Transverse colon (tissue), 4 donors: Measurements from ENCODE around the gene CAPN15. TPM values are rescaled to one million over a fixed set of nuclear protein-coding genes. Genes with fewer than 3 reads are reported as not detected.

ENCODE experiments used
- DNase-seq: peaks from one replicate; pipeline ENCODE4 v3.0.0-alpha.2; 2019
- H3K27ac ChIP-seq, 4 donors: fragments of 200-600 bp; sonication (generic); 2 replicates each; pipeline ENCODE4 v1.5.1; 2016 to 2018; ENCODE audit warnings: inconsistent platforms in 4 of 4
- H3K27me3 ChIP-seq: fragments of 200-600 bp; sonication (generic); 2 replicates; pipeline ENCODE4 v1.5.1; 2017; ENCODE audit warnings: inconsistent platforms
- H3K36me3 ChIP-seq, 4 donors: fragments of 200-600 bp; sonication (generic); 2 replicates each; pipeline ENCODE4 v1.5.1; 2017 to 2019; ENCODE audit warnings: inconsistent platforms in 4 of 4
- H3K4me1 ChIP-seq, 4 donors: fragments of 200-600 bp; sonication (generic); 2 replicates each; pipeline ENCODE4 v1.5.1; 2017 to 2020; ENCODE audit warnings: inconsistent platforms in 4 of 4
- H3K4me3 ChIP-seq, 4 donors: fragments of 200-600 bp; sonication (generic); 1 replicate in 1 of 4; 2 replicates in 3 of 4; pipeline versions ENCODE4 v1.5.1 to v1.6.1; 2017 to 2019; ENCODE audit warnings: inconsistent platforms in 4 of 4
- H3K9me3 ChIP-seq, 2 donors: fragments of 200-600 bp; sonication (generic); 2 replicates each; pipeline ENCODE4 v1.5.1; 2017 to 2019; ENCODE audit warnings: inconsistent platforms in 2 of 2
- EP300 ChIP-seq: sonication (generic); formaldehyde crosslinking; IDR thresholded peaks from one replicate; pipeline ENCODE4 v1.6.1; 2017; ENCODE audit warnings: antibody characterized with exemption, low read depth
- POLR2A ChIP-seq: fragments of 450-650 bp; IDR thresholded peaks from one replicate; pipeline ENCODE4 v1.6.1; 2016; ENCODE audit warnings: antibody characterized with exemption, mild to moderate bottlenecking, moderate library complexity
- POLR2AphosphoS5 ChIP-seq, 3 donors: sonication (generic); formaldehyde crosslinking; IDR thresholded peaks; one replicate each; pipeline ENCODE4 v1.6.1; 2016; ENCODE audit warnings: antibody characterized with exemption in 3 of 3
- WGBS, 2 donors: methylation state at CpG; one replicate each; pipeline ENCODE4 v1.1.5; 2018; ENCODE audit warnings: low coverage in 1 of 2; 5-methylcytosine and 5-hydroxymethylcytosine counted together
- in situ Hi-C, 4 donors: fragments of 200-750 bp; cut with MboI; loops; one replicate each; pipeline versions ENCODE4 v1.15.0 to v1.15.1; 2017; ENCODE audit warnings: low sequenced_read_pairs in 3 of 4, low pct_ligation_motif_present in 1 of 4, low pct_unique_long_range_greater_than_20kb in 1 of 4
- intact Hi-C: fragments of 100-400 bp; cut with DNase I; formaldehyde crosslinking; loops from one replicate; pipeline ENCODE4 v1.15.1; 2023; ENCODE audit warnings: low total_unique reads
- total RNA-seq, 4 donors: library from RNA; depleted of rRNA; stranded (reverse); fragments of >200 nt; gene quantifications; one replicate each; pipeline ENCODE4 v1.1.0, GENCODE V29; 2016
- TF ChIP-seq, protein P1 (sequence below), 5 experiments: fragments of 200-600 bp in 3 of 5; fragments of 450-650 bp in 2 of 5; sonication (generic) in 3 of 5; IDR thresholded peaks; 1 replicate in 2 of 5; 2 replicates in 3 of 5; pipeline ENCODE4 v1.5.1; 2016 to 2017; ENCODE audit warnings: antibody characterized with exemption in 5 of 5, inconsistent platforms in 3 of 5, mild to moderate bottlenecking in 2 of 5, moderate library complexity in 1 of 5

The CAPN15 gene
- total RNA-seq, 4 donors from 2014 or later = 108 to 388 (median 175) TPM

DNA sequence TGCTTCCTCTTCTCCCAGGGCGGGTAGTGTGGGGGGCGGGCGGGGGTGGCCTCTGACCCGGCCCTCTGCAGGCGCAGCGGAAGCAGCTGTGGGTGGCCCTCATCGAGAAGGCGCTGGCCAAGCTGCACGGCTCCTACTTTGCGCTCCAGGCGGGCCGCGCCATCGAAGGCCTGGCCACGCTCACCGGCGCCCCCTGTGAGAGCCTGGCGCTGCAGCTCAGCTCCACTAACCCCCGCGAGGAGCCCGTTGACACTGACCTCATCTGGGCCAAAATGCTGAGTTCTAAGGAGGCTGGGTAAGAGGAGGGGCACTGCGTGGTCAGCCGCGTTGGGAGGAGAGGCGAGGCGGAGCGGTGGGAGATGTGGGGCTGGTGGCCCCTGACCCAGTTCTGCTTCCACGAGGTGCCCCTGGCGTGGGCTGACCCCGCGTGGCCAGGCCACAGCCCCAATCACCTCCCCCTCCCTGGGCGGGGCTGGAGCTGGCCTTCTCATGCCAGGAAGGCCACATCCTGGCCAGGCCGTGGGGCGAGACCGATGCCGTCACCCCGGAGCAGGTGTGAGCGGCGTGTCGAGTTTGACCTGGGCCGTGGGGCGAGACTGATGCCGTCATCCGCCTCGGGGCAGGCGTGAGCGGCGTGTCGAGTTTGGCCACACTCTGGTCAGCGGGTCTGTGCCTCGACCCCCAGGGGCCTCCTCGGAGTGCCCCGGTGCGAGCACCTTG is 22.2 kb downstream of the CAPN15 start:
- peaks cover 0 to 26% (median 8%) of the 10 kb centered on the region in 4 donors for H3K36me3 ChIP-seq
- no peaks in the 10 kb centered on the region for H3K9me3 ChIP-seq
- H3K27ac ChIP-seq = no peak overlapping the region
- no peak overlapping the region for H3K4me3 ChIP-seq
- H3K4me1 ChIP-seq = peaks cover 0 to 9% (median under 1%) of the 10 kb centered on the region in 4 donors
- TF ChIP-seq, protein P1, sequence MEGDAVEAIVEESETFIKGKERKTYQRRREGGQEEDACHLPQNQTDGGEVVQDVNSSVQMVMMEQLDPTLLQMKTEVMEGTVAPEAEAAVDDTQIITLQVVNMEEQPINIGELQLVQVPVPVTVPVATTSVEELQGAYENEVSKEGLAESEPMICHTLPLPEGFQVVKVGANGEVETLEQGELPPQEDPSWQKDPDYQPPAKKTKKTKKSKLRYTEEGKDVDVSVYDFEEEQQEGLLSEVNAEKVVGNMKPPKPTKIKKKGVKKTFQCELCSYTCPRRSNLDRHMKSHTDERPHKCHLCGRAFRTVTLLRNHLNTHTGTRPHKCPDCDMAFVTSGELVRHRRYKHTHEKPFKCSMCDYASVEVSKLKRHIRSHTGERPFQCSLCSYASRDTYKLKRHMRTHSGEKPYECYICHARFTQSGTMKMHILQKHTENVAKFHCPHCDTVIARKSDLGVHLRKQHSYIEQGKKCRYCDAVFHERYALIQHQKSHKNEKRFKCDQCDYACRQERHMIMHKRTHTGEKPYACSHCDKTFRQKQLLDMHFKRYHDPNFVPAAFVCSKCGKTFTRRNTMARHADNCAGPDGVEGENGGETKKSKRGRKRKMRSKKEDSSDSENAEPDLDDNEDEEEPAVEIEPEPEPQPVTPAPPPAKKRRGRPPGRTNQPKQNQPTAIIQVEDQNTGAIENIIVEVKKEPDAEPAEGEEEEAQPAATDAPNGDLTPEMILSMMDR (IDR thresholded peaks at IDR 0.05) = no peak
- TF ChIP-seq POLR2AphosphoS5 (IDR thresholded peaks at IDR 0.05) (no peak), POLR2A (no peak), EP300 (no peak)
- in situ Hi-C loops (no loop called here), intact Hi-C loops (no loop called here)
- WGBS, 2 donors = 94% methylated on average over 48 of the region's 54 CpGs; no CpG with 5 or more reads in 1 of the 2 donors
- no peak for DNase-seq
- no peaks in the 10 kb centered on the region for H3K27me3 ChIP-seq

DNA sequence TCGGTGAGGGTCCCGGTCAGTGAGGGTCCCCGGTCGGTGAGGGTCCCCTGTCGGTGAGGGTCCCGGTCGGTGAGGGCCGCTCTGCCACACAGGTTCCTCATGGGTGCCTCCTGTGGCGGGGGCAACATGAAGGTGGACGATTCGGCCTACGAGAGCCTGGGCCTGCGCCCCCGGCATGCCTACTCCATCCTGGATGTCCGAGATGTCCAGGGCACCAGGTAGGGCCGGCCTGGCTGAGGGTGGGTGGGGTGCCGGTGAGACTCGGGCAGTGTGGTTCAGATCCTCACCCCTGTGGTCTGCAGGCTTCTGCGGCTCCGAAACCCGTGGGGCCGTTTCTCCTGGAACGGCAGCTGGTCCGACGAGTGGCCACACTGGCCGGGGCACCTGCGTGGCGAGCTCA is 23.7 kb downstream of the CAPN15 start:
- TF ChIP-seq POLR2A (no peak), POLR2AphosphoS5 (IDR thresholded peaks at IDR 0.05) (no peak), EP300 (no peak)
- TF ChIP-seq, protein P1 (IDR thresholded peaks at IDR 0.05) = no peak
- Histone ChIP-seq H3K9me3 (no peaks in the 10 kb centered on the region), H3K27me3 (peaks cover 2% of the 10 kb centered on the region), H3K4me3 (no peak overlapping the region), H3K4me1 (peaks cover 0 to 10% (median 1%) of the 10 kb centered on the region in 4 donors), H3K36me3 (peaks cover 0 to 26% (median 8%) of the 10 kb centered on the region in 4 donors), H3K27ac (no peak overlapping the region)
- WGBS, 2 donors = 99% methylated on average over 28 of the region's 28 CpGs; no CpG with 5 or more reads in 1 of the 2 donors
- DNase-seq = no peak
- in situ Hi-C loops (no loop called here), intact Hi-C loops (no loop called here)

DNA sequence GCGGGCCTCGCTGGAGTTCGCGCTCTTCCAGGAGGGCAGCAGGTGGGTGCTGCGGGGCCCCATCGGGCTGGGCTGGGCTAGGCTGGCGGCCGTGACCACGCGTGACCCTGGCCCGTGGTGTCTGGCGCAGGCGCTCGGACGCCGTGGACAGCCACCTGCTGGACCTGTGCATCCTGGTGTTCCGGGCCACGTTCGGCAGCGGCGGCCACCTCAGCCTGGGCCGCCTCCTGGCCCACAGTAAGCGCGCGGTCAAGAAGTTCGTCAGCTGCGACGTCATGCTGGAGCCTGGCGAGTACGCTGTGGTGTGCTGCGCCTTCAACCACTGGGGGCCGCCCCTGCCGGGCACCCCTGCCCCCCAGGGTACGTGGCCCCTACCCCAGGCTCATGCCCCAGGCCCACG is 24.7 kb downstream of the CAPN15 start:
- no peak for TF ChIP-seq POLR2A
- no peak for TF ChIP-seq EP300
- no peak for TF ChIP-seq POLR2AphosphoS5 (IDR thresholded peaks at IDR 0.05)
- TF ChIP-seq, protein P1 (IDR thresholded peaks at IDR 0.05) = no peak
- peaks cover 0 to 26% (median 8%) of the 10 kb centered on the region in 4 donors for H3K36me3 ChIP-seq
- H3K9me3 ChIP-seq = no peaks in the 10 kb centered on the region
- no peak for DNase-seq
- peaks cover 12% of the 10 kb centered on the region for H3K27me3 ChIP-seq
- no peak overlapping the region for H3K4me3 ChIP-seq
- intact Hi-C loops = no loop called here
- 98% methylated on average over 27 of the region's 35 CpGs; no CpG with 5 or more reads in 1 of the 2 donors for WGBS, 2 donors
- no peak overlapping the region for H3K27ac ChIP-seq
- in situ Hi-C loops = no loop called here
- H3K4me1 ChIP-seq = peaks cover 0 to 7% (median 1%) of the 10 kb centered on the region in 4 donors

DNA sequence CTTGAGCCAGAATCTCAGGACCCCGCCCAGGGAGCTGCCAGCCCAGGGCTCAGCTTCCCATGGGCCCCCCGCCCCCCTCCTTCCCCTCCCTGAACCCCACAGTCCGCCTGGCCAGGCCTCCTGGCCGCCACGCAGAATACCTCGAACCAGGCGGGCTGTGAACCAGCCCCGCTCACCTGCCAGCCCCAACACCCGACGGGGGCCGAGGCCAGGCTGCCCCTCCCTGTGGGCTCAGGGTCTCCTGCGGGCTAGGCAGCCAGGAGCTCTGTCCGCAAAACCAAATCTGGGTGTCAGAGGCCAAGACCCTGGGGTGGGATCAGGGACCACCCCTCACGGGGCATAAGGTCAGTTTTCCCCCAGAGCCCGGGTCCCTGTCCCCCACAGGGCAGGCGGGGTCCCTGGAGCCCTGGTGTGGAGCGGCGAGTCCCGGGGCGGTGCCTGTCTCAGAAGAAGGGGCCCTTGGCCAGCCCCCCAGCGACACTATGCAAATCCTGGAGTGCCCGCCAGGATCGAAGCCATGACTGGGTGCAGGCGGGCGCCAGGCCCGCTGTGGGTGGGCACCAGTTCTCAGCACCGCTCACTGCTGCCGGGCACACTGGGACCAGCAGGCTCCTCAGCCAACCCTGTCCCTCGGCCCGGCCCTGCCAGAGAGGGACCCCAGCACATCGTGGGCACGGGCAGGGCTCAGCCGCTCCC is 26.2 kb downstream of the CAPN15 start:
- Histone ChIP-seq H3K9me3 (no peaks in the 10 kb centered on the region), H3K4me3 (no peak overlapping the region), H3K36me3 (peaks cover 0 to 24% (median 8%) of the 10 kb centered on the region in 4 donors), H3K4me1 (peaks cover 0 to 6% (median 1%) of the 10 kb centered on the region in 4 donors), H3K27me3 (peaks cover 28% of the 10 kb centered on the region), H3K27ac (no peak overlapping the region)
- no peak for DNase-seq
- intact Hi-C loops (no loop called here), in situ Hi-C loops (no loop called here)
- TF ChIP-seq POLR2A (no peak), POLR2AphosphoS5 (IDR thresholded peaks at IDR 0.05) (no peak), EP300 (no peak)
- TF ChIP-seq, protein P1 (IDR thresholded peaks at IDR 0.05) = no peak
- 86% methylated on average over 19 of the region's 33 CpGs; no CpG with 5 or more reads in 1 of the 2 donors for WGBS, 2 donors
